Colon (tissue), 2 donors: ENCODE results near the gene IL10.
"Not testable (repeated sequence)": the region's sequence is repeated elsewhere in the genome, so short reads cannot be mapped to it uniquely, and the experiment has no call there.

ENCODE experiments used
- FAIRE-seq: peaks from 2 replicates; lab custom pipeline; 2012; peaks lifted over from hg19 to GRCh38; lab: Jason Lieb, UNC
- donor health status: control.
- donor health status: control.

Gene IL10

GRCh38 chr1:206793620-206794019, 21.3 kb upstream of the IL10 start:
- FAIRE-seq: no peak

- FAIRE-seq: no peak
These were observed 20.8 kb upstream of the IL10 start for GRCh38 chr1:206792939-206793607.

GRCh38 chr1:206790502-206791250, 18.4 kb upstream of the IL10 start:
- FAIRE-seq: no peak

DNA sequence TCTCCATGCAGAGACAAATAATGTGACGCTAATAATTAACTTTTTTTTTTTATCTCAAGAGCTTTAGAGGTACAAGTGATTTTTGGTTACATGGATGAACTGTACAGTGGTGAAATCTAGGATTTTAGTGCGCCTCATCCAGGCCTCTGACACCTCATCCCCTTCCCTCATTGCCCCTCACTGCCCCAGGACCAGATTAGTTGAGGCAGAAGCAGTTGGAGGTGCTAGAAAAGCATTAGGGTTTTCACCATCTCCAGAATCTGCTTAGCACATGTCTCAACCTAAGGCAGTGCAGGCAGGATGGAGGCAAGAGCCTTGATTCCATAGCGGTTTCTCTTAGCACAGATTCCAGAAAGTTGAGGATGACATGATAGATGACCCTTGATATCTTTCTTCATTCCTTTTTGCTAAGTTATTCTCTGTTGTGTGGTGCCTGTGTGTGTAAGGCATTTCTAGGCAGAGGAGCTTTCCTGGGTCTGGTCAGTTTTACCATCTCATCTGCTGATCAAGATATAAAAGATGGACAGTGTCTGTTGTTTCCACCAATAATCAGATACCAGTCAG, 16.3 kb upstream of the IL10 start:
- FAIRE-seq: no peak

DNA sequence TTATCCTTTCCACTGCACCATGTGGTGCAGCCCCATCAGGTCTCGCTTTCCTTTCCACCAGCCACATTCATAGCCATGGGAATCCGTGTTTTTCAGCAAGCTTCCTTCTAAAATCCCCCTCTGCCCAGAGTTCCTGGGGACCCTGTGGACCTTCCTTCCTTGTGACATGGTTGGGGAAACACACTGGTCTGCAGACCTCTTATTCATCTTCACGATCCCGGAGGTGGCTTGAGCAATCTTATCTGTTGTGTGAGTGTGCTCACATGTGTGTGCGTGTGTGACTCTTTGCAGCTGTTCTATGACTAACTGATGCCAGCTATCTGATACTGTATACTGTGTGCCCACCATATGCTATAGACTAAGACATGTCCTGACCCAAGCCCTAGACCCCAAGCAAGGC, 15.6 kb upstream of the IL10 start:
- no peak for FAIRE-seq

DNA sequence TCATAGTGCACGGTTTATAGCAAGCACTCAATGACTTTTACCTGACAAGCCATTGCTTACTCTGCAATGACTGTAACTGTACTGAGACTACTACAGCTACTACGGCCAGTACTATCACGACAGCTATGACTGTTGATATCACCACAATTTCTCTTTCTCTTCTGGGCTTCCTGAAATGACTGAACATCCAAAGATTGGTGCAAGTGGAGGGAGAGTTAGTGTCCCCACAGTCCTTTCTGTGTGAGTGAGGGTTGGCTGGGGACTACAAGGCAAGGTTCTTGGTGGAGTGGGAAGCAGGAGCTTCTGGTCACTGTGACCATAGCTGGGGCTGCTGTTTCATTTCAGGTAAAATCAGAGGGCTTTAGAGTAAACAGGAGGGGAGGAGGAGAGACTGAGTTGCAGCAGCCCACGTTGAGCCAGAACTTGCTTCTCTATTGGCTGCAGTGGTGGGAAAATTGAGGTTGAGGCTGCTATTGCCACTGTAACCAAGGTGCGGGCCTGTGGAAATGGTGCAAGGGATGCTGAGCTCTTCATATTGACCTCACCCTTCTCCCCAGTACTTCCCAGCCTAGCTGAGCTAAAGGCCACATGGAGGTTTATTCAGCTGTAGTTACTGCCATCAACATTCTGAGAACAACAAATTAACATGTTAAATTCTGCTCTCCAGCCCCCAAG, 14.1 kb upstream of the IL10 start:
- FAIRE-seq: no peak

DNA sequence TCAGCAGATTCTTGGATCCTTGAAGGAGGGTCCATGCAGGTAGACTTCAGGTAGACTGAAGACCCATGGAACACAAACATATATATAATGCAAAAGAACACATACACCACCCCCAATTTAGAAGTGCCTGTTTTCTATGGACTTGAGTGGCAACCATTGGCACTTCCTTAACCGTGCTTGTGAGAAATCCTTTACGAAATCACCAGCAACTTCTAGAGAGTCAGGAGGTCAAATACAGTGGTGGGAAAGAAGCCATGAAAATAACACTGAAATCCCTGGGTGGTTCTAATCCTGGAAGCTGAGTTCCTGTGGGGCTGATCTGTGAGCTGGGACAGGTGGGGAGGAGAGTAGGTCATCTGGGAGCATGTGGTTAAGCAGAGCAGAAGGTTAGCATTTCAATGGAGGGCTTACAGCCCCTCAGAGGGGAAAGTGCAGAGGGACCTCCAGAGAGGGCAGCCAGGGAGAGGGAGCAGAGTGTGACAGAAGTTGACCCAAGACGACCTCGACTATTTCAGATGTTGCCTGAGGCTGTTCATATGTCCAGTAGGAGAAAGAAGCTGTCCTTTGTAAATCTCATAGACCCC, 13.0 kb upstream of the IL10 start:
- no peak for FAIRE-seq

DNA sequence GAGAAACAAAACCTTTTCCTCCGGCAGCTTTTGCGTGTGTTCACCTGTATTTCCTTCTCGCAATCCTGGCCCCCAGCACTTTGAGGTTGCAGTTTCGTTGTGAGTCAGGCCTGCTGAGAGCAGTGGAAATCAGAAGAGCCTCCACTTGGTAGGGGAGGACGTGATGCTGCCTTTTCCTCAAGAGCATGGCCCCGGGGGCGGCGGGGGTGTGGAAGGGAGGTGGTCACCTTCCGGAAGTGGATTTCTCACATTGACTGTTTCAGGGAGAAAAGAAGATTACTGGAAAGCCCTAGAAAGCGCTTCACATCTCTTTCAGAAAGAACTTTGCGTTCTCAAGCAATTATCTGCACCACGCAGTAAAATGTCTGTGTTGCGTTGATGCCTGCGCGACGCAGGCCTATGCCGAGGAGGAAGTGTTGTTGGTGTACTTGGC, 12.2 kb upstream of the IL10 start:
- FAIRE-seq: no peak

GRCh38 chr1:206783506-206783905, 11.2 kb upstream of the IL10 start:
- FAIRE-seq: no peak

DNA sequence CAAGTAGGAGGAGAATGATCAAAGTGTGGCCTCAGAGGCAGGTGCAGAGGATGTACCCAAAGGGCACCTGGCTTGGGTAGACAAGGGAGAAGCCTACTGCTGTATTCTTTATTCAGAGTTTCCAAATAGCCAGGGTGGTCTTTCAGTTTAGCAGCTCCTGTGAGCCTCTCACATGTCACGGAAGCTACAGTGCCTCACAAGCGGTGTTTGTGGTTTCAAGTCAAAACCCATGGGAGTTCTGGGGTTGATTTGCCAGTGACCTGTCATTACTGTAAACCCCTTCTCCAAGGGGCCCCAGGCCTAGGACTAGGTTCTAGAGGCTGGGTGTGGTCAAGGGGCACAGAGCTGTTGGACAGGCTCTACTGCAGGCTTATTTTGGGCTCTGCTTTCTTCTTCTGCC, 10.2 kb upstream of the IL10 start:
- no peak for FAIRE-seq

GRCh38 chr1:206779638-206780037, 7.3 kb upstream of the IL10 start:
- no peak for FAIRE-seq

DNA sequence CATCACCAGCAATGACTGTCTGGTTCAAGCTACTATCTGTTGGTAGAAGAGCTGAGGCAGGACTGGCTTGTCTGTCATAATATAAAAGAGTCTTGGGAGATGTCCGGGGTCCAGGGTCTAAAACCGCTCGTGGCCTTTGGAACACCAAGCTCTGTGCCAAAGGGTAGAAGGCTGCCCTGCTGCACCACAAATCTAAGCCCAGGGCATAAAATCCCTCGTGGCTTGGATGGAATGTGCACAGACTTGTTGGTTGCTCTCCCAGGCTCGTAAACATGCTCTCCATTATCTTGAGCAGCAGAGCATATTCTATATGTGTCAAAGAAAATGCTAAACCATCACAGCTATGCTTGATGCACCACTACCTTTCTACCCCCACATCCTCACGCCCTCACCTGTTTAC, 6.6 kb upstream of the IL10 start:
- FAIRE-seq: not testable (repeated sequence)

DNA sequence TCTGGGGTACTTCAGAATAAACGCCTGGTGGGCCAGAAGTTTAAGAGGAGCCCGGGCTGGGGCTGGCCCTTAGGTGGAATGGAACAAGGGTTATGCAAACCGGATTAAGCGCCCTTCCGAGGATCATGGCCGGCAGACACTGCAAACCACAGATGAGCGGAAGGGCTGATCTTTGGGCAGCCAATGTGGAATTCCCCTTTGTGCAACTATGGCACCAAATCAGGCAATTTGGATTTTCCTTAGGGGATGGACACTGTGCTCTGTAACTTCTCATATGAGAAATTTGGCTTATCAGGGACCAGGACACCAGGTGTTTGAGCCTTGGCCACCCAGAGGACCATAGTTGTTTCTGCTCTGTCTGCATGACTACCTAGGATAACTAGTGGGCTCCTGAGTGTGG, 5.7 kb upstream of the IL10 start:
- FAIRE-seq: no peak

DNA sequence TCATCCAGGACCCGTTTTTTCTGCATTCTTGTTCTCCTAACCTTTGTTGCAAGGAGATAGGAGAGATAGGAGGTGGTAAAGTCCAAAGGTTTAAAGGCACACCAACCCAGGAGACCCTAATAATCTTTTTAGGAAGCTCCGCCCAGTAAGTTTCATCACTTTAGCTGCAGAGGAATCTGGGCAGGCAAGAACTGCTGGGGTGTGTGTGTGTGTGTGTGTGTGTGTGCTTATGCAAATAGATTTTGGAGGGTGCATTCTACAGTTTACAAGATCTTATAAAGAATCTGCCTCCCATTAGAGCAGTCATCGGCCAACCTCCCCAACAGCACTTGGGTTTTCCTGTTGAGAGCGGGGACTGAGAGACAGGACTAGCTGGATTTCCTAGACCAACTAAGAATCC, 3.9 kb upstream of the IL10 start:
- FAIRE-seq: no peak

- no peak for FAIRE-seq
These were observed 1.8 kb upstream of the IL10 start for GRCh38 chr1:206774093-206774492.

- no peak for FAIRE-seq
These were observed 979 bp downstream of the IL10 start for GRCh38 chr1:206771338-206771692.

GRCh38 chr1:206770531-206771337, 1.6 kb downstream of the IL10 start, which contains the start of gene IL19:
IL19 (plus strand) TSS chr1:206770773; CDS start chr1:206836663, 65,890 bp downstream.
- no peak for FAIRE-seq

GRCh38 chr1:206769304-206769731, 3.0 kb downstream of the IL10 start:
- FAIRE-seq: no peak

DNA sequence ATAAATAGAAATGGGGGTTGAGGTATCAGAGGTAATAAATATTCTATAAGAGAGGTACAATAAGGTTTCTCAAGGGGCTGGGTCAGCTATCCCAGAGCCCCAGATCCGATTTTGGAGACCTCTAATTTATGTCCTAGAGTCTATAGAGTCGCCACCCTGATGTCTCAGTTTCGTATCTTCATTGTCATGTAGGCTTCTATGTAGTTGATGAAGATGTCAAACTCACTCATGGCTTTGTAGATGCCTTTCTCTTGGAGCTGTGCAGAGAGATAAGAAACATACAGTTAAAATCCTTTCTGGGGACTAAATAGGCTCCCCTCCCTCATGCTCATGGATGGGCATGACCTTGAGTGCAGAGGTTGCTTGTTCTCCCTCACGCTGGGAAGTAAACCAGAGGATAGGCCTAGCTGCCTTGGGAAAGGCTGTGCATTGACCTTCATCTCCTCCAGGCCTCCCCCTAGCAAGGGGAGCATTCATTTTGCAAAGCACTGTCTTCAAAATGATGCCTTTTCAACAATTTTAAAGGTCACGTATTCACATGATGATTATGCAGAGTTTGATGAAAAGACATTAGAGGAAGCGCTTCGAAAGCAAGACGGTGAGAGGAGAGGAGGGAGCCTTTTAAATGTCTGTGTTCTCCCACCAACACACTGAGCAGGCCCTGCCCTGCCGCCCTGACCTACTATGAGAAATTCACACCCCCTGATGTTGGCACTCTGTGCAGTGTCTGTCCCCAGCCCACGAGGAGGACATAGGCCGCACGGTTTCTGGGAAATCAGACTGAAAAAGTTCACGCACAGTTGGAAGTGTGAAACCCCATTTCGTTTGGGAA, 3.6 kb downstream of the IL10 start:
- no peak for FAIRE-seq

- no peak for FAIRE-seq
These were observed 5.9 kb downstream of the IL10 start for GRCh38 chr1:206766251-206766856.
